ENCODE measurements around the gene MCM5.

GRCh38 chr22:35361001-35361558 is 38.9 kb upstream of the MCM5 start:
- TF ChIP-seq EP300 (IDR thresholded peaks at IDR 0.05; ENCODE audit: borderline replicate concordance), result no peak
- no peak for TF ChIP-seq CREB1 (IDR thresholded peaks at IDR 0.05; ENCODE audit: low read depth)

Data from Ishikawa (cell line).